Mesenchymal stem cell (in vitro differentiated cells and primary cell): ENCODE results near the gene TAS1R1. TPM values are rescaled to one million over a fixed set of nuclear protein-coding genes. Genes with fewer than 3 reads are reported as not detected.

Experiments used
- DNase-seq: peaks from one replicate; pipeline ENCODE4 v3.0.0-alpha.2; 2013
- H2AFZ ChIP-seq: one replicate; pipeline ENCODE4 v1.6.1; 2013; ENCODE audit warnings: low read depth, mild to moderate bottlenecking, control low read depth, inconsistent platforms, low read length, moderate library complexity
- H2AK5ac ChIP-seq: 2 replicates; pipeline ENCODE4 v1.6.1; 2013; ENCODE audit warnings: low read length, moderate library complexity, mild to moderate bottlenecking, inconsistent platforms; ENCODE audit not compliant: severe bottlenecking
- H2BK120ac ChIP-seq: one replicate; pipeline ENCODE4 v1.6.1; 2013; ENCODE audit warnings: low read depth, mild to moderate bottlenecking, inconsistent platforms, low read length, moderate library complexity
- H2BK12ac ChIP-seq, 2 experiments: one replicate each; pipeline ENCODE4 v1.6.1; 2013; ENCODE audit warnings: inconsistent platforms in 2 of 2, low read length in 2 of 2, mild to moderate bottlenecking in 2 of 2, moderate library complexity in 2 of 2, control low read depth in 1 of 2
- H2BK15ac ChIP-seq: one replicate; pipeline ENCODE4 v1.6.1; 2013; ENCODE audit warnings: mild to moderate bottlenecking, low read depth, inconsistent platforms; ENCODE audit not compliant: poor library complexity, severe bottlenecking
- H2BK5ac ChIP-seq: 2 replicates; pipeline ENCODE4 v1.6.1; 2013; ENCODE audit warnings: low read depth, mild to moderate bottlenecking, low read length, control low read depth, inconsistent platforms; ENCODE audit not compliant: poor library complexity, severe bottlenecking
- H3K14ac ChIP-seq, 2 experiments: one replicate each; pipeline ENCODE4 v1.6.1; 2013; ENCODE audit warnings: inconsistent platforms in 2 of 2, low read length in 2 of 2, control low read depth in 1 of 2, mild to moderate bottlenecking in 1 of 2, moderate library complexity in 1 of 2
- H3K18ac ChIP-seq, 2 experiments: one replicate each; pipeline ENCODE4 v1.6.1; 2013; ENCODE audit warnings: inconsistent platforms in 2 of 2, low read length in 2 of 2, control low read depth in 1 of 2, low read depth in 1 of 2, mild to moderate bottlenecking in 1 of 2
- H3K23ac ChIP-seq, 2 experiments: one replicate each; pipeline ENCODE4 v1.6.1; 2013; ENCODE audit warnings: inconsistent platforms in 2 of 2, low read length in 2 of 2, mild to moderate bottlenecking in 2 of 2, moderate library complexity in 2 of 2, control low read depth in 1 of 2
- H3K27ac ChIP-seq: 2 replicates; pipeline ENCODE4 v1.5.1; 2013; ENCODE audit warnings: mild to moderate bottlenecking, moderate library complexity, low read length, control low read depth, inconsistent platforms; ENCODE audit not compliant: poor library complexity, severe bottlenecking
- H3K27me3 ChIP-seq, 2 experiments: 2 replicates each; pipeline versions ENCODE4 v1.6.1 to v1.7.0; 2013; ENCODE audit warnings: low read length in 2 of 2, mild to moderate bottlenecking in 2 of 2, moderate library complexity in 2 of 2, control low read depth in 1 of 2, inconsistent platforms in 1 of 2; ENCODE audit not compliant: control insufficient read depth in 1 of 2, insufficient read depth in 1 of 2
- H3K36me3 ChIP-seq, 2 experiments: 2 replicates each; pipeline versions ENCODE4 v1.6.1 to v1.7.0; 2013; ENCODE audit warnings: low read length in 2 of 2, control low read depth in 1 of 2, inconsistent platforms in 1 of 2, low read depth in 1 of 2, mild to moderate bottlenecking in 1 of 2; ENCODE audit not compliant: insufficient read depth in 2 of 2, control insufficient read depth in 1 of 2
- H3K4ac ChIP-seq, 2 experiments: one replicate each; pipeline ENCODE4 v1.6.1; 2013; ENCODE audit warnings: inconsistent platforms in 2 of 2, low read length in 2 of 2, mild to moderate bottlenecking in 2 of 2, moderate library complexity in 2 of 2, control low read depth in 1 of 2, low read depth in 1 of 2
- H3K4me1 ChIP-seq: 2 replicates; pipeline ENCODE4 v1.6.1; 2013; ENCODE audit warnings: low read depth, low read length, control low read depth; ENCODE audit not compliant: control insufficient read depth, insufficient read depth
- H3K4me2 ChIP-seq: 2 replicates; pipeline ENCODE4 v1.6.1; 2013; ENCODE audit warnings: low read length, mild to moderate bottlenecking, inconsistent platforms; ENCODE audit not compliant: poor library complexity, severe bottlenecking
- H3K4me3 ChIP-seq, 2 experiments: 2 replicates each; pipeline versions ENCODE4 v1.5.1 to v1.7.0; 2013; ENCODE audit warnings: low read length in 2 of 2, mild to moderate bottlenecking in 2 of 2, control low read depth in 1 of 2, low read depth in 1 of 2; ENCODE audit not compliant: insufficient read depth in 1 of 2
- H3K79me1 ChIP-seq: replicated peaks from 2 replicates; pipeline ENCODE4 v1.6.1; 2013; ENCODE audit warnings: mild to moderate bottlenecking, control low read depth, low read length, inconsistent platforms; ENCODE audit not compliant: poor library complexity, severe bottlenecking
- H3K9ac ChIP-seq: 2 replicates; pipeline ENCODE4 v1.7.0; 2013; ENCODE audit warnings: mild to moderate bottlenecking, low read length, moderate library complexity
- H3K9me3 ChIP-seq: 2 replicates; pipeline ENCODE4 v1.7.0; 2013; ENCODE audit warnings: mild to moderate bottlenecking, low read length; ENCODE audit not compliant: control insufficient read depth
- H4K8ac ChIP-seq: one replicate; pipeline ENCODE4 v1.6.1; 2013; ENCODE audit warnings: inconsistent platforms, mild to moderate bottlenecking, low read length, moderate library complexity
- H4K91ac ChIP-seq: one replicate; pipeline ENCODE4 v1.6.1; 2013; ENCODE audit warnings: mild to moderate bottlenecking, low read length, inconsistent platforms
- WGBS: methylation state at CpG from one replicate; pipeline ENCODE4 v1.1.7; 2013; ENCODE audit warnings: mixed read lengths; 5-methylcytosine and 5-hydroxymethylcytosine counted together
- polyA plus RNA-seq, 2 experiments: library from polyadenylated mRNA; stranded (reverse); fragments of 200-250 nt; gene quantifications; one replicate each; pipeline ENCODE4 v1.2.3, GENCODE V29; 2013

The TAS1R1 gene
- not detected for polyA plus RNA-seq (2013, experiment 1 of 2)
- not detected for polyA plus RNA-seq (2013, experiment 2 of 2)

DNA sequence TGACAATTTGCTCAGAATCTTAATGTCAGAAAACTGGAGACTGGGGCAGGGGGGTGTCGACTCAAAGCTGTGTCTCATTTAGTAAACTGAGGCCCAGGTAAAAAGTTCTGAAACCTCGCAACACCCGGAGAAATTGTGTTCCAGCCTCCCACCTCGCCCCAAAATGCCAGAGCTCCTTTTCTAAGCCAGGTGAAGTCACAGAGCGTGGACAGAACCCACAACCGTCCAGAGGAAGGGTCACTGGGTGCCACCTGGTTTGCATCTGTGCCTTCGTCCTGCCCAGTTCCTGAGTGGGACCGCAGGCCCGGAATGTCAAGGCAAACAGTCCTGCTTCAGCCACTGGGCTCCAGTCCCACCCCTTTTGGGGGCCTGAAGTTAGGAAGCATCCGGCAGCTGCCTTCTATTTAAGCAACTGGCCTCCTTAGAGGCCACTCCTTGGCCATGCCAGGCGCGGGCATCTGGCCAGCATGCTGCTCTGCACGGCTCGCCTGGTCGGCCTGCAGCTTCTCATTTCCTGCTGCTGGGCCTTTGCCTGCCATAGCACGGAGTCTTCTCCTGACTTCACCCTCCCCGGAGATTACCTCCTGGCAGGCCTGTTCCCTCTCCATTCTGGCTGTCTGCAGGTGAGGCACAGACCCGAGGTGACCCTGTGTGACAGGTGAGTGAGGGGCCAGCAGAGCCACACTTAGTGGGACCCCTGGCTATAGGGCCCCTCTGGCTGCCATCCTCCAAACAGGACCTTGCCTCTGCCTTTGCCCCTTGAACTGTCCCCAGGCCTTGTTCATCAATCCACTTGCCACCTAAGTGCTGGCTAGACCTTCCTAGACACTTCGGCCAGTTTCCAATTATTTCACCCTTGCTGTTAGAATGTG lies at the start of gene TAS1R1:
TAS1R1 (plus strand) TSS at position 401 of the 872 bp plus-strand sequence; CDS start at position 468, 67 bp downstream.
- H3K23ac ChIP-seq = peak within 1 kb of the TSS in 1 of 2 experiments; percentile 68
- no peak within 1 kb of the TSS for H2BK5ac ChIP-seq
- peak within 1 kb of the TSS; percentile 95 for H3K9ac ChIP-seq
- H2AK5ac ChIP-seq = no peak within 1 kb of the TSS
- peaks cover 9% of the 10 kb centered on the region for H3K79me1 ChIP-seq
- H3K18ac ChIP-seq = peak within 1 kb of the TSS; percentile 93 to 99
- peak within 1 kb of the TSS; percentile 97 for H3K4me2 ChIP-seq
- no peak within 1 kb of the TSS for H2BK15ac ChIP-seq
- no peak within 1 kb of the TSS for H3K27ac ChIP-seq
- peaks cover 7 to 9% of the 10 kb centered on the region in 2 experiments for H3K36me3 ChIP-seq
- H2AFZ ChIP-seq = peak within 1 kb of the TSS; percentile 48
- H3K14ac ChIP-seq = peak within 1 kb of the TSS; percentile 27 to 77
- H2BK120ac ChIP-seq = peak within 1 kb of the TSS; percentile 91
- peak within 1 kb of the TSS; percentile 97 for H4K8ac ChIP-seq
- H2BK12ac ChIP-seq = peak within 1 kb of the TSS in 1 of 2 experiments; percentile 23
- peak within 1 kb of the TSS; percentile 93 to 95 for H3K4me3 ChIP-seq
- WGBS = 93% methylated on average over 18 of the region's 19 CpGs
- DNase-seq = no peak
- H4K91ac ChIP-seq = peak within 1 kb of the TSS; percentile 18
- H3K9me3 ChIP-seq = no peaks in the 10 kb centered on the region
- no peaks in the 10 kb centered on the region for H3K27me3 ChIP-seq
- peaks cover 10% of the 10 kb centered on the region for H3K4me1 ChIP-seq
- H3K4ac ChIP-seq = peak within 1 kb of the TSS; percentile 85 to 98

GRCh38 chr1:6505367-6506209 lies 49.5 kb upstream of the TAS1R1 start:
- Histone ChIP-seq H2AFZ (no peak overlapping the region), H2BK15ac (no peak overlapping the region), H2BK120ac (no peak overlapping the region), H3K23ac (no peak overlapping the region), H3K4me2 (no peak overlapping the region), H3K27me3 (peaks cover 0 to 41% of the 10 kb centered on the region in 2 experiments), H3K36me3 (no peaks in the 10 kb centered on the region), H4K8ac (no peak overlapping the region), H3K4ac (no peak overlapping the region), H2BK12ac (no peak overlapping the region), H3K4me1 (peaks cover 8% of the 10 kb centered on the region), H3K9ac (no peak overlapping the region), H2BK5ac (no peak overlapping the region), H3K4me3 (no peak overlapping the region), H3K27ac (no peak overlapping the region), H3K18ac (no peak overlapping the region), H4K91ac (no peak overlapping the region), H3K14ac (peak overlapping the region in 1 of 2 experiments; percentile 31), H3K9me3 (no peaks in the 10 kb centered on the region), H2AK5ac (no peak overlapping the region), H3K79me1 (no peaks in the 10 kb centered on the region)
- WGBS = 91% methylated on average over 31 of the region's 31 CpGs
- DNase-seq = no peak

DNA sequence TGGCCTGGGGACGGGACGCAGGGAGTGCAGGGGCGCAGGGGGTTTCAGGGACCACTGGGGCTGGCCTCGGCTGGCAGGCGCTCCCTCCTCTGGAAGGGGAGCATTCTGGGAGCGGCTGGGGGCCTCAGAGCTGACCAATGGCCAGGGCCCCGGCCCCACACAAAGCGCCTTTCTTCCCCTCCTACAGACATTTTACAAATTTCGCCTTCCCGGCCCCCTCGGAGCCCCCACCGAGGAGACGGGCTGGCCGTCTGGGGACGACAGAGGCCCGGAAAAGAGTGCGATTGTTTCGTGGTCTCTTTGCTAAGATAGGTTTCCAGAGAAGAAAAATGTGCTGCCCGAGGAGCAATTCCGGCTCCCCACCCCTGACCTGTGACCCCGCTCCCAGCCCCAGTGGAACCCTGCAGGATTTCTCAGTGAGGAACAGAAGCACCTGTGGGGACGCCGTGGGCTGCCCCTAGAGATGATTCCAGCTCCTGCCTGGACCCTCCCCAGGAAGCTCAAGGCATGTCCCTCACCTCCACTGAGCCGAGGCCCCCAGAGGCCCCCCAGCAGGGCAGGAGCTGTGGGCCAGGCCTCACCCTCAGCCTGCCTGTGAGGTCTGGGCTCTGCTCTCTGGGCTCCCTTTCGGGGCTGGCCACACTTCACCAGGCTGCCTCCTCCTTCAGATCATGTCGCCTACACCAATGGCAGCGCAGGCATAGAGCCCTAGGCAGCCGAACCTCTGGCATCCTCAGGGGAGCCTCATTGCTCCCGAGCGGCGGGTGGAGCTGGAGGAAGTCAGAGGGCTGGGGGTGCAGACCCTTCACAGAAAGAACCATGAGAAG lies 48.7 kb upstream of the TAS1R1 start:
- Histone ChIP-seq H3K4ac (no peak overlapping the region), H3K4me1 (peaks cover 8% of the 10 kb centered on the region), H2BK15ac (no peak overlapping the region), H2BK120ac (no peak overlapping the region), H4K8ac (no peak overlapping the region), H3K9ac (no peak overlapping the region), H3K9me3 (no peaks in the 10 kb centered on the region), H2AFZ (no peak overlapping the region), H3K27ac (no peak overlapping the region), H3K4me3 (no peak overlapping the region), H3K79me1 (no peaks in the 10 kb centered on the region), H3K18ac (no peak overlapping the region), H3K4me2 (no peak overlapping the region), H3K27me3 (peaks cover 0 to 34% of the 10 kb centered on the region in 2 experiments), H3K14ac (no peak overlapping the region), H3K36me3 (no peaks in the 10 kb centered on the region), H3K23ac (no peak overlapping the region), H2BK12ac (no peak overlapping the region), H2BK5ac (no peak overlapping the region), H4K91ac (no peak overlapping the region), H2AK5ac (no peak overlapping the region)
- WGBS = 77% methylated on average over 29 of the region's 31 CpGs
- no peak for DNase-seq
